BLaER1 (cell line): ENCODE data around the gene GAREM1.
"Not testable (repeated sequence)": the region's sequence is repeated elsewhere in the genome, so short reads cannot be mapped to it uniquely, and the experiment has no call there.

Experiments used
- H3K27ac ChIP-seq: shearing (Covaris generic); formaldehyde crosslinking; 2 replicates; pipeline ENCODE4 v1.8.1; 2022
- H3K27me3 ChIP-seq: shearing (Covaris generic); formaldehyde crosslinking; 2 replicates; pipeline ENCODE4 v1.8.1; 2022
- H3K36me3 ChIP-seq: shearing (Covaris generic); formaldehyde crosslinking; 2 replicates; pipeline ENCODE4 v1.8.1; 2022
- H3K4me1 ChIP-seq: shearing (Covaris generic); formaldehyde crosslinking; 2 replicates; pipeline ENCODE4 v1.8.1; 2022
- H3K4me2 ChIP-seq: shearing (Covaris generic); formaldehyde crosslinking; 2 replicates; pipeline ENCODE4 v1.8.1; 2022
- H3K4me3 ChIP-seq: shearing (Covaris generic); formaldehyde crosslinking; 2 replicates; pipeline ENCODE4 v1.8.1; 2022
- H3K9ac ChIP-seq: shearing (Covaris generic); formaldehyde crosslinking; 2 replicates; pipeline ENCODE4 v1.8.1; 2022
- H3K9me3 ChIP-seq: shearing (Covaris generic); formaldehyde crosslinking; 2 replicates; pipeline ENCODE4 v1.8.1; 2022
- H4K20me1 ChIP-seq: shearing (Covaris generic); formaldehyde crosslinking; 2 replicates; pipeline ENCODE4 v1.8.1; 2022
- Cebpa-rat ChIP-seq: shearing (Covaris generic); IDR thresholded peaks from 2 replicates; pipeline ENCODE4 v1.8.1; 2022

Gene GAREM1

GRCh38 chr18:32358075-32358474 is 112.6 kb downstream of the GAREM1 start:
- H3K36me3 ChIP-seq = no peaks in the 10 kb centered on the region
- H3K4me2 ChIP-seq = no peak overlapping the region
- H3K9me3 ChIP-seq = no peaks in the 10 kb centered on the region
- no peak overlapping the region for H3K27ac ChIP-seq
- H3K4me1 ChIP-seq = no peaks in the 10 kb centered on the region
- TF ChIP-seq Cebpa-rat = no peak
- no peak overlapping the region for H3K9ac ChIP-seq
- no peak overlapping the region for H3K4me3 ChIP-seq
- H3K27me3 ChIP-seq = no peaks in the 10 kb centered on the region
- H4K20me1 ChIP-seq = no peaks in the 10 kb centered on the region

GRCh38 chr18:32355896-32356295 is 114.8 kb downstream of the GAREM1 start:
- Histone ChIP-seq H3K36me3 (no peaks in the 10 kb centered on the region), H3K27ac (no peak overlapping the region), H3K9ac (no peak overlapping the region), H3K9me3 (no peaks in the 10 kb centered on the region), H3K4me1 (no peaks in the 10 kb centered on the region), H3K27me3 (no peaks in the 10 kb centered on the region), H3K4me3 (no peak overlapping the region), H3K4me2 (no peak overlapping the region), H4K20me1 (no peaks in the 10 kb centered on the region)
- TF ChIP-seq Cebpa-rat = no peak

GRCh38 chr18:32354518-32354917 is 116.2 kb downstream of the GAREM1 start:
- no peaks in the 10 kb centered on the region for H3K27me3 ChIP-seq
- H3K4me3 ChIP-seq = no peak overlapping the region
- H3K4me1 ChIP-seq = peaks cover 5% of the 10 kb centered on the region
- no peaks in the 10 kb centered on the region for H4K20me1 ChIP-seq
- TF ChIP-seq Cebpa-rat = no peak
- H3K9ac ChIP-seq = no peak overlapping the region
- no peak overlapping the region for H3K4me2 ChIP-seq
- no peaks in the 10 kb centered on the region for H3K36me3 ChIP-seq
- no peaks in the 10 kb centered on the region for H3K9me3 ChIP-seq
- H3K27ac ChIP-seq = no peak overlapping the region

DNA sequence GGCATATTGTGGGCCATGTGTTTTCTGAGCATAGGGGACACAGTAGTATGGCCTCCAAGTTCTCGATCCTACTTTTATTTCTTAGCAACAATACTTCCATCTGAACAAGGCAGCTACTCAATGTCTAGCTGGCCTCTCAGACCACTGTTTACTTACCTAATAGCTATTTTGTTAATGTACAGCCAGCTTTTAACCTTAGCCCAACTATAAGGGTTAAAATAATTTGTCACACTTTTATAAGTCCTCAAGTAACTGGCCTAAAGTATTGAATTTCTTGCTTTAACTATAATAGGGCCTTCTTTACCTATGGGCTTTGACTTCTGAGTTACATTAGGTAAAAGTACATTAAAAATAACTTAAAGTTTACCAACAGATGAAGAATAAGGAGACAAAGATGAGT is 117.4 kb downstream of the GAREM1 start:
- Histone ChIP-seq H3K4me1 (peaks cover 5% of the 10 kb centered on the region), H3K27ac (no peak overlapping the region), H3K9ac (no peak overlapping the region), H3K36me3 (no peaks in the 10 kb centered on the region), H3K4me2 (no peak overlapping the region), H4K20me1 (no peaks in the 10 kb centered on the region), H3K27me3 (no peaks in the 10 kb centered on the region), H3K4me3 (no peak overlapping the region), H3K9me3 (no peaks in the 10 kb centered on the region)
- TF ChIP-seq Cebpa-rat = no peak

DNA sequence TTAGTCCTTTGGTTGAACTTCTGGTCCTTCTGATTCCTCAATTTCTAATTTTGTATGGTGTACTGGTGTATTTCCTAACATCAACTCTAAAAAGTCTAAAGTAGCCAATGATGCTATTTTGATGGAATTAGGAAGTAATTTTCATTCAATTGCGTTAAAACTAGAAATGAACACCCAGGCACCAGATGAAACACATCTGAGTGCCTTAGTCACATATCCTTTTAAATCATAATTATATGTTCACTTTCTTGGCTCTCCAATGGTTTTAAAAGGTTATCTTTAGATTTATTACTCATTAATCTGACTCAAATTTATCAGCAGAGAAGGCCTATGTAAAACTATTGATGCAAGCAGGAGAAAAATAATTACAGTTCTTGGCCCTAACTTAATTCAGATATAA is 119.7 kb downstream of the GAREM1 start:
- Histone ChIP-seq H3K9ac (no peak overlapping the region), H3K4me3 (no peak overlapping the region), H4K20me1 (no peaks in the 10 kb centered on the region), H3K4me1 (peaks cover 5% of the 10 kb centered on the region), H3K36me3 (no peaks in the 10 kb centered on the region), H3K4me2 (no peak overlapping the region), H3K27ac (no peak overlapping the region), H3K9me3 (no peaks in the 10 kb centered on the region), H3K27me3 (no peaks in the 10 kb centered on the region)
- no peak for TF ChIP-seq Cebpa-rat

DNA sequence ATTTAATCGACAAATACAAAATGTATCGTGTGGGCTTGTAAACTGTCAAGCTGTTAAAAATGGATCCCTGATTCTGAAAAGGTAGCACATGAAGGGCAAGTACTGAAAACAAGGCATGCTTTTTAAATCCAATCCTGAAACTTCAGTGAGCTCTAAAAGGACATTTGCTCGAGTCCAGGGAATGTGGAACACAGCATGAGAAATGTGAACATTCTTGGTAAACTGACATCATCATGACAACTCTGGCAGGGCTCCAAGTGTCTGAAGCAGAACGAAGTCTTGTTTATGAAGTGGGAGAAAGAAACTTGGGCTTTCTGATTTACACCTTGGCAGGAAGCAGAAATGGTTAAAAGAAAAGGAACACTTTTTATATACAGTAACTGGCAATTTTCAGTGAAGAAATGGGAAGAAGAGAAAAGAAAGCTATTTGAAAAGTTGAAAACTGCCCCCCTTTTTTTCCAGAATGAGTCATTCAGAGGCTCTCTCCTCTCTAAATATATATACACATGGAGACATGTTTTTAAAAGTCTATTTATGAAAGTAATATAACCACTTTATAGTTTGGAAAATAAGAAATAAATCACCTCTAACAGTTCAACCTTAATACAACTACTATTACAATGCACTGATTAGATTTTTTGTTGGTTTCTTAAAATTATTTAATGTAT is 120.8 kb downstream of the GAREM1 start:
- H3K9ac ChIP-seq = no peak overlapping the region
- H3K4me1 ChIP-seq = peaks cover 5% of the 10 kb centered on the region
- 0 out of 2 replicates have a peak overlapping the region, but pooled peaks have one; percentile 13 for H3K4me2 ChIP-seq
- no peak overlapping the region for H3K27ac ChIP-seq
- H3K9me3 ChIP-seq = no peaks in the 10 kb centered on the region
- H3K27me3 ChIP-seq = no peaks in the 10 kb centered on the region
- TF ChIP-seq Cebpa-rat = no peak
- no peaks in the 10 kb centered on the region for H3K36me3 ChIP-seq
- no peaks in the 10 kb centered on the region for H4K20me1 ChIP-seq
- H3K4me3 ChIP-seq = no peak overlapping the region

DNA sequence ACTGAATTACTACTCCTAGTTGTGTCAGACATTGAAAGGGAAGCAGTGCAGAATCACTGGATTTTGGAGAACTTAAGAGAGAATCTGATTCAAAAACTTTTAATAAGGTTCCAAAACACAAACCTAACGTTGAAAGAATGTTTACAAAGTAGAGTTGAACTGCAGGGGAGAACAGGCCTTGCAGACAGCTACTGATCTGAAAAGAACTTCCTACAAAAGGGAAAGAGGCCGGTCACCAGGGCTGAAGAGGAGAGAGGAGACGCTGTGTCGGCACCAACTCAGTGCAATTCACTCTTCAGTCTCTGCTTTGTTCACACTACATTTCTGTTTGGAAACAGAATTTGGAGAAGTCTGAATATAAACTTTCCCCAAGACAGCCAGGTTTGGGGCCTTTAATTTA is 124.0 kb downstream of the GAREM1 start:
- Histone ChIP-seq H3K27me3 (no peaks in the 10 kb centered on the region), H3K9ac (no peak overlapping the region), H3K36me3 (no peaks in the 10 kb centered on the region), H3K4me2 (no peak overlapping the region), H3K9me3 (no peaks in the 10 kb centered on the region), H4K20me1 (no peaks in the 10 kb centered on the region), H3K4me3 (no peak overlapping the region), H3K4me1 (peaks cover 5% of the 10 kb centered on the region), H3K27ac (no peak overlapping the region)
- TF ChIP-seq Cebpa-rat = no peak

- no peaks in the 10 kb centered on the region for H4K20me1 ChIP-seq
- H3K9ac ChIP-seq = no peak overlapping the region
- TF ChIP-seq Cebpa-rat = no peak
- H3K27me3 ChIP-seq = no peaks in the 10 kb centered on the region
- H3K27ac ChIP-seq = no peak overlapping the region
- no peaks in the 10 kb centered on the region for H3K9me3 ChIP-seq
- no peak overlapping the region for H3K4me3 ChIP-seq
- no peak overlapping the region for H3K4me2 ChIP-seq
- no peaks in the 10 kb centered on the region for H3K4me1 ChIP-seq
- H3K36me3 ChIP-seq = no peaks in the 10 kb centered on the region
Measured at GRCh38 chr18:32343634-32344033, 127.0 kb downstream of the GAREM1 start.

DNA sequence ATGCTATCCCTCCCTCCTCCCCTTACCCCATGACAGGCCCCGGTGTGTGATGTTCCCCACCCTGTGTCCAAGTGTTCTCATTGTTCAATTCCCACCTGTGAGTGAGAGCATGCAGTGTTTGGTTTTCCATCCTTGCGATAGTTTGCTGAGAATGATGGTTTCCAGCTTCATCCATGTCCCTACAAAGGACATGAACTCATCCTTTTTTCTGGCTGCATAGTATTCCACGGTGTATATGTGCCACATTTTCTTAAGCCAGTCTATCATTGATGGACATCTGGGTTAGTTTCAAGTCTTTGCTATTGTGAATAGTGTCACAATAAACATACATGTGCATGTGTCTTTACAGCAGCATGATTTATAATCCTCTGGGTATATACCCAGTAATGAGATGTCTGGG is 129.6 kb downstream of the GAREM1 start:
- H3K4me1 ChIP-seq, H4K20me1 ChIP-seq, H3K27ac ChIP-seq, H3K27me3 ChIP-seq, H3K36me3 ChIP-seq, H3K4me3 ChIP-seq, H3K9ac ChIP-seq, H3K9me3 ChIP-seq, H3K4me2 ChIP-seq: not testable (repeated sequence)

DNA sequence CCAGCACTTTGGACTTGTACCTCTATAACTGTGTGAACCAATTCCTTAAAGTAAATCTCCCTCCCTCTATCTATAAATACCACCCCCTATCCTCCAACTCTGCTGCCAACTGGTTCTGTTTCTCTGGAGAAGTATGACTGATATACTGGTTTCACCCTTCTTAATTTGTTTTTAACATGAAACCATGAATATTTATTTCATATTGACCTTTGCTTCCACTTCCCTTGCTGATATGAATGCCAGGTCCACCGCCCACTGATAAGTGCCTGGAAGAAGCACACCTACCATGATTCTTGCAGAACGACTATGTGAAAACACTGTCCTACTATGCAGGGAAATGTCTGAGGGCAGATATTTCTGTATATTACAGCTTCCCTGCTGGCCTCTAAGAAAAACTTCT is 131.6 kb downstream of the GAREM1 start:
- no peak overlapping the region for H3K4me2 ChIP-seq
- no peaks in the 10 kb centered on the region for H3K4me1 ChIP-seq
- no peak overlapping the region for H3K27ac ChIP-seq
- no peaks in the 10 kb centered on the region for H3K36me3 ChIP-seq
- H3K9ac ChIP-seq = no peak overlapping the region
- no peaks in the 10 kb centered on the region for H4K20me1 ChIP-seq
- no peak for TF ChIP-seq Cebpa-rat
- H3K27me3 ChIP-seq = no peaks in the 10 kb centered on the region
- no peak overlapping the region for H3K4me3 ChIP-seq
- H3K9me3 ChIP-seq = no peaks in the 10 kb centered on the region

DNA sequence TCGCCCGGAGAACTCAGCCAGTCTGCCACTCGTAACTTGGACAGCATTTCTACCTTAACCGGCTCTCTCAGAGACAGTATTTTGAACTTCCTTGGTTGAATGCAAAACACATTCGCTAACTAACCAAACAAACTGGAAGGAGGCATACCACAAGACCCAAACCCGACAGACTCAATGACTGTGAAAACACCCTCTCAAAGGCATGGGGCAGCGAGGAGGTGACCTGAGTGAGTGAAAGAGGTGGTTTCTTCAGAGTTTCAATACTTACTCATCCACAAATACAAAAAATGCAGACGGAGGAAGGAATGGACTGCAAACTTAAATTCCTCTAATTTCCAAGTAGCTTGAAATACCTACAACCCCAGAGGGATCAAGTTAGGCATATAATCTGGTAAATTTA is 132.9 kb downstream of the GAREM1 start:
- Histone ChIP-seq H3K36me3 (no peaks in the 10 kb centered on the region), H3K27ac (no peak overlapping the region), H3K4me2 (no peak overlapping the region), H3K4me3 (no peak overlapping the region), H4K20me1 (no peaks in the 10 kb centered on the region), H3K4me1 (no peaks in the 10 kb centered on the region), H3K9me3 (no peaks in the 10 kb centered on the region), H3K27me3 (no peaks in the 10 kb centered on the region), H3K9ac (no peak overlapping the region)
- no peak for TF ChIP-seq Cebpa-rat
